ENCODE results near the gene MGLL.

GRCh38 chr3:127833281-127834032 is 11.1 kb upstream of the MGLL start:
- TF ChIP-seq CTCF (IDR thresholded peaks at IDR 0.05) (no peak), EP300 (IDR thresholded peaks at IDR 0.05) (no peak)
